ENCODE results near the gene PAQR5. TPM values are rescaled to one million over a fixed set of nuclear protein-coding genes. Genes with fewer than 3 reads are reported as not detected.

Gene PAQR5
- total and polyA plus RNA-seq, 10 donors: 0.03 to 0.58 (median 0.27) TPM; not detected in 5

DNA sequence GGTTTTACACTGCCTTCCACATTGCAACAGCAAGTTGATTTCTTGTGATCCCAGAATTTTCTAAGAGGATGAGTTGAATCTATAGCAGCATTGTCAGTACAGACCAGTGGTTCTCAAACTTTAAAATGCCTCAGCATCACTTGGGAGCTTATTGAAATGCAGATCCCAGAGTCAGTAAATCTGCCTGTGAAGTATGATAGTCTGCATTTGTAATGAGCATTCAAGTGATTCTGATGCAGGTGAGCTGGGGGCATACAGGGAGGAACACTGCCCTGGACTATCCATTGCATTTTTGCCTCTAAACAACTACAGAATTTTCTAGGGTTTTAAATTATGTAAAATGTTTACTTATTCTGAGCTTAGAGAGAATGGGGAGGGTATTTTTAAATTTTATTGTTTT, 27.5 kb upstream of the PAQR5 start:
- TF ChIP-seq POLR2A (IDR thresholded peaks at IDR 0.05): no peak
- no peak for TF ChIP-seq POLR2AphosphoS5 (IDR thresholded peaks at IDR 0.05)
- no peak for TF ChIP-seq CTCF (IDR thresholded peaks at IDR 0.05 in 8 of 11, conservative IDR thresholded peaks at IDR 0.05 in 3 of 11)
- Histone ChIP-seq H3K27me3 (replicated peaks in 1 of 7) (peaks cover 0 to 9% (median 0%) of the 10 kb centered on the region in 7 donors), H3K9me3 (no peaks in the 10 kb centered on the region), H3K27ac (no peak overlapping the region), H3K36me3 (peaks cover 0 to 14% (median 1%) of the 10 kb centered on the region in 6 donors), H3K4me1 (no peaks in the 10 kb centered on the region), H3K4me3 (no peak overlapping the region)
- no peak for DNase-seq
- intact Hi-C loops (cut with DNase I; ENCODE audit: low total_unique reads): no loop called here

GRCh38 chr15:69272139-69272538, 26.6 kb upstream of the PAQR5 start:
- 61 to 81% (median 74%) methylated on average over 3 of the region's 3 CpGs for WGBS, 5 donors
- Histone ChIP-seq H3K27ac (no peak overlapping the region), H3K4me3 (no peak overlapping the region), H3K36me3 (peaks cover 0 to 14% (median 1%) of the 10 kb centered on the region in 6 donors), H3K4me1 (no peaks in the 10 kb centered on the region), H3K9me3 (no peaks in the 10 kb centered on the region), H3K27me3 (replicated peaks in 1 of 7) (peaks cover 0 to 9% (median 0%) of the 10 kb centered on the region in 7 donors)
- intact Hi-C loops (cut with DNase I; ENCODE audit: low total_unique reads): no loop called here
- no peak for TF ChIP-seq POLR2A (IDR thresholded peaks at IDR 0.05)
- no peak for TF ChIP-seq POLR2AphosphoS5 (IDR thresholded peaks at IDR 0.05)
- no peak for TF ChIP-seq CTCF (IDR thresholded peaks at IDR 0.05 in 8 of 11, conservative IDR thresholded peaks at IDR 0.05 in 3 of 11)
- no peak for DNase-seq

DNA sequence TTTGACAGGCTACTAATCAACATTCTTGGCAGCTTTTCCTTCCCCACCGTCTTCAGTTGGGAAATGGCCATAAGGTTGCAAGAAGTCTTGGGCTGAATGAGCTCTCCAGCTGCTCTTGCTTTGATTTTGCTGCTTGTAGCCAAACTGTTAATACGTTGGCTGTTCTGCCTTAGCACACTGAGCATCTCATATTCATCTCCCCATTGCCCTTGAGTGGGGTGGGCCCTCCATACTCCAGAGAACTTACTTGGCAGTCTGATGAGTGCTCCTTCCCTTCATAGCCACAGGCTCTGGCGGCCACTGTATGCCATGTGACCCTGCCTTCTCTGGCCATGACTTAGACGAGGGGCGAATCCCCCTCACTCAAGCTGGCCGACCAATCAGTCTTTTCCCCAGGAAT, 25.8 kb upstream of the PAQR5 start:
- no peaks in the 10 kb centered on the region for H3K9me3 ChIP-seq
- 90 to 92% (median 90%) methylated on average over 6 of the region's 6 CpGs for WGBS, 5 donors
- H3K27me3 ChIP-seq (replicated peaks in 1 of 7): peaks cover 0 to 9% (median 0%) of the 10 kb centered on the region in 7 donors
- no peak overlapping the region for H3K4me3 ChIP-seq
- no peak overlapping the region for H3K27ac ChIP-seq
- intact Hi-C loops (cut with DNase I; ENCODE audit: low total_unique reads): no loop called here
- H3K36me3 ChIP-seq: peaks cover 0 to 14% (median 1%) of the 10 kb centered on the region in 6 donors
- DNase-seq: no peak
- TF ChIP-seq POLR2A (IDR thresholded peaks at IDR 0.05) (no peak), CTCF (IDR thresholded peaks at IDR 0.05 in 8 of 11, conservative IDR thresholded peaks at IDR 0.05 in 3 of 11) (no peak), POLR2AphosphoS5 (IDR thresholded peaks at IDR 0.05) (no peak)
- H3K4me1 ChIP-seq: no peaks in the 10 kb centered on the region

GRCh38 chr15:69275074-69275670, 23.5 kb upstream of the PAQR5 start:
- no peaks in the 10 kb centered on the region for H3K9me3 ChIP-seq
- no peak for DNase-seq
- H3K36me3 ChIP-seq: no peaks in the 10 kb centered on the region
- H3K4me3 ChIP-seq: no peak overlapping the region
- no peaks in the 10 kb centered on the region for H3K4me1 ChIP-seq
- TF ChIP-seq POLR2A (IDR thresholded peaks at IDR 0.05) (no peak), POLR2AphosphoS5 (IDR thresholded peaks at IDR 0.05) (no peak)
- peaks cover 0 to 9% (median 0%) of the 10 kb centered on the region in 7 donors for H3K27me3 ChIP-seq (replicated peaks in 1 of 7)
- intact Hi-C loops (cut with DNase I; ENCODE audit: low total_unique reads): no loop called here
- H3K27ac ChIP-seq: no peak overlapping the region
- 74 to 89% (median 84%) methylated on average over 4 of the region's 4 CpGs for WGBS, 5 donors
